SK-MEL-5 (cell line): ENCODE results near the gene MARK1. TPM values are rescaled to one million over a fixed set of nuclear protein-coding genes. Genes with fewer than 3 reads are reported as not detected.
"Not testable (repeated sequence)": the region's sequence is repeated elsewhere in the genome, so short reads cannot be mapped to it uniquely, and the experiment has no call there.

ENCODE experiments used
- DNase-seq: peaks from one replicate; pipeline ENCODE4 v3.0.0-alpha.2; 2016; ENCODE audit warnings: low read depth, low spot score
- in situ Hi-C: cut with HindIII; loops from 2 replicates; pipeline ENCODE4 v1.10.0; 2016; ENCODE audit warnings: low sequenced_read_pairs, high pct_unique_total_duplicates, low pct_unique_long_range_greater_than_20kb
- total RNA-seq: library from RNA; depleted of rRNA; stranded (reverse); fragments of >200 nt; shearing (Covaris generic); gene quantifications from 2 replicates; pipeline ENCODE4 v1.2.3, GENCODE V29; 2014

MARK1 gene
- total RNA-seq, 1 experiment from 2014 or later = 1.9 TPM

DNA sequence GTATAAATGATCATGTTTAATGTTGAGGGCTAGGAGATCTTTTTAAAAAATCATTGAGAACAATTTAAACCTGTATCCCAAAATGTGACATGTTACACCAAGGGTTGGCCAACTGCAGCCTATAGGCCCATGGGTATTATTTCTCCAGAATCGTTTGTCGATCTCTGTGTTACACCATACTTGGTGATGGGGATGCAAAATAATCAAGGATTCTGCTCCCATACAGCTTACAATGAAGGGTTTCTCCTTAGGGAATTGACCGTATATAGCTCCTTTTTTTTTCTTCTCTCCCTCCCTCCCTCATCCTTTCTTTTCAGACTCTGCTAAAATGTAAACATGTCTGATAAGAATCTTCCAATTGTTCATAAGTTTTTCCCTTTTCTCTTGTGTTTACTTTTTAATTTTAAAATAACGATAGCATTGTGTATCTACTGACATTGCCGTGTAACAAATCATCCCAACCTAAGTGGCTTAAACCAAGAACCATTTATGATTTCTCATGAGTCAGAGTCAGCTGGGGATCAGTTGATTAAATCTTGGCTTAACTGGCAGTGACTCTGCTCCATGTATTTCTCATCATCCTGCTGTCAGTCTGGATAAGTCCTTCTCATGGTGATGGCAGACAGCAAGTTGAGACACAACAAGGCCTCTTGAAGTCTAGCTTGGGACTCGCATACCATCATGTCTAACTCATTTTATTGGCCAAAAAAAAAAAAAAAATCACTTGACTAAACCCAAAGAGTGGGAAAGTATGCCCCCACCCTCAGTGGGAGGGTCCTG, 48.0 kb downstream of the MARK1 start:
- in situ Hi-C loops = loop anchor here (25.0 kb wide), 1 partner anchor 161 kb away; the partner anchor contains the start of gene MTARC2
- no peak for DNase-seq

DNA sequence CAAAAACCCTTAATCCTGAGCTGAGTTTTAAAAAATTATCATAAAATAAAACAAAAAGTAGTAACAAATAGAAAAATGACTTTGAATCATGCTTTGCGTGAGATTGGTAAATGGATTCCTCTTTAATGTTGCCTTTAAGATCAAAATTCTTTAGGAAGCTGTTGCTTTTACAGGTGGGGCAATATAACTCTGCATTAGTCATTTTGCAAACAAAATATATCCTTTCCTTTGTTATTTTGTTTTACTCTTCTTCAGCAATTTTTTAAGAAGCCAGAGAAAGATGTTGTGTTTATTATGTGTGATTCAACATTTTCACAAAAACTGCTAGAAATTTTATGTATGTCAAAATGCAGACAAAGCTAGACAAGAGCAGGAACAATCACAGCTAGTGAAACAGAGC, 50.0 kb downstream of the MARK1 start:
- no peak for DNase-seq
- in situ Hi-C loops = loop anchor here (25.0 kb wide), 1 partner anchor 159 kb away; the partner anchor contains the start of gene MTARC2

DNA sequence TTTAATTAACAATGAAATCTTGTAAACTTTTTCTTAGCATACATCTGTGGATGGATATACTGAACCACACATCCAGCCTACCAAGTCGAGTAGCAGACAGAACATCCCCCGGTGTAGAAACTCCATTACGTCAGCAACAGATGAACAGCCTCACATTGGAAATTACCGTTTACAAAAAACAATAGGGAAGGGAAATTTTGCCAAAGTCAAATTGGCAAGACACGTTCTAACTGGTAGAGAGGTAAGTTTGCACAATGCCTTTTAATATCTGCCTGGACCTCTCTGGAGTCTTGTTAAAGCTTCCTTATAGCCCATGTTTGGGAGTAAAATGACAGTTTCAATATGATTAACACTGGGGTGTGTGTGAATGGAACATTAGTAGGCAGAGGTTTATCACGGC, 51.4 kb downstream of the MARK1 start:
- in situ Hi-C loops = loop anchor here (25.0 kb wide), 1 partner anchor 158 kb away; the partner anchor contains the start of gene MTARC2

DNA sequence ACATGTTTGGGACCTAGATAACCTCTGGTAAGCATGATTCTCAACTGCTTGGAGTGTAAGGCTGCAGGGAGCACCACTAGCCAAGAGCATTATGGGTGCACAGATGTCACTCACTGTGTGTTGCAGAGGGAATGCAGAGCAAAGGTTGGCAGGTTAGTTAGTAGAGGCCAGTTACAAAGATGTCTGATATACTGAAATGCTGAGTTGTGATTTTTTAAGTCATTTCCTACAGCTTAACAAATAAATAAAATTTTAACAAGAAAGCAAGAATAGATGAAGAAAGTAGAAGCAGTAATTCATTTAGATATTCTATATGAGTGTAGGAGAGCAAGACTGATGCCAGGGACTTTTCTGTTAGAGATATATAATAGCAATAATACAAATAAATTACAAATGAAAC, 64.8 kb downstream of the MARK1 start:
- in situ Hi-C loops = loop anchor here (25.0 kb wide), 1 partner anchor 145 kb away; the partner anchor contains the start of gene MTARC2
- no peak for DNase-seq

More for the DNA sequence above, 51.4 kb downstream of the MARK1 start:
- DNase-seq = no peak

DNA sequence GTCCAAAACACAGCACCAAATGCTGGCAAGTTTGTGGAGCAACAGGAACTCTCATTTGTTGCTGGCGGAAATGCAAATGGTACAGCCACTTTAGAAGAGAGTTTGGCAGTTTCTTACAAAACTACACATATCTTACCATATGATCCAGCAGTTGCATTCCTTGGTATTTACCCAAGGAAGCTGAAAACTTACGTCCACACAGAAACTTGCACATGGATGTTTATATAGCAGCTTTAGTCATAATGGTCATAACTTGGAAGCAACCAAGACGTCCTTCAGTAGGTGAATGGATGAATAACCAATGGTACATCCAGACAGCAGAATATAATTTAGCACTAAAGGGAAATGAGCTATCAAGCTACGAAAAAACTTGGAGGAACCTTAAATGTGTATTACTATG, 66.4 kb downstream of the MARK1 start:
- DNase-seq = no peak
- in situ Hi-C loops = loop anchor here (25.0 kb wide), 1 partner anchor 143 kb away; the partner anchor contains the start of gene MTARC2

DNA sequence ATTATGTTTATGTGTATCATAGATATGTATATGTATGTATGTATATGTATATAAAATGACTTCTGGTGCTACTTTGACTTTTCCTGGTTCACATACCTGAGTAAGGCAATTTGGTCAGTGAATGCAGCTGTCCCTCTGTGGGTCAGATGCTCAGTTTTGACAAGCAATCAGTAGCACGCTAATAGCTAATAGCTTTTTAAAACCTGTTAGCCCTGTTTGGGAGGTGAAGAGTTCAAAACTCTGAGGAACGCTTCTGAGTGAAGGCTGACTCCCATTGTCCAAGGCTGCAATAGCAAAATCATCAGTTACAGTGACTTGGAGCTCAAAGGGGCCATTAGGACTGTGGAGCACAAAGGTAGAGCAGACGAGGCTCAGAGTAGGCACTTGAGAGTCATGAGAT, 67.2 kb downstream of the MARK1 start:
- DNase-seq = no peak
- in situ Hi-C loops = loop anchor here (25.0 kb wide), 1 partner anchor 142 kb away; the partner anchor contains the start of gene MTARC2

DNA sequence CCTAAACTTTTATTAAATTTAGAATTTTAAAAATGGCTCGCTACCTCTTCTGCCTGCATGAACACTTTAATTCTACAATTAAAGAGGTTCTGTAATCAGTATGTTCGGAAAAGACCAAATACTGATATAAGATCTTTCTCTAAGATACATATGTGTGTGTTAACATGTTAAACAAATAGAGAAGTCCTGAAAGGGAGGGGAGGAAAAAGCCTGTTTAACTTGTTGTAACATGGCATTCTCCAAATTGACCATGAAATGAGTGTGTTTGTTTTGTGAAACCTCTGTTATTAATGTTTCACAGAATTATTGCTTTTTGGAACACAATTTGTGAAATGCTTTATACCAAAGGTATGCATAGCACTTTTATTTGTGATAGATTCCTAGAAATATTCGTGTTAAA, 77.0 kb downstream of the MARK1 start:
- in situ Hi-C loops = no loop called here
- DNase-seq = no peak

DNA sequence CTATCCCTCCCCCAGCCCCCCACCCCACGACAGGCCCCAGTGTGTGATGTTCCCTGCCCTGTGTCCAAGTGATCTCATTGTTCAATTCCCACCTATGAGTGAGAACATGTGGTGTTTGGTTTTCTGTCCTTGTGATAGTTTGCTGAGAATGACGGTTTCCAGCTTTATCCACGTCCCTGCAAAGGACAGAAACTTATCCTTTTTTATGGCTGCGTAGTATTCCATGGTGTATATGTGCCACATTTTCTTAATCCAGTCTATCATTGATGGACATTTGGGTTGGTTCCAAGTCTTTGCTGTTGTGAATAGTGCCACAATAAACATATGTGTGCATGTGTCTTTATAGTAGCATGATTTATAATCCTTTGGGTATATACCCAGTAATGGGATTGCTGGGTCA, 77.7 kb downstream of the MARK1 start:
- in situ Hi-C loops, DNase-seq: not testable (repeated sequence)

DNA sequence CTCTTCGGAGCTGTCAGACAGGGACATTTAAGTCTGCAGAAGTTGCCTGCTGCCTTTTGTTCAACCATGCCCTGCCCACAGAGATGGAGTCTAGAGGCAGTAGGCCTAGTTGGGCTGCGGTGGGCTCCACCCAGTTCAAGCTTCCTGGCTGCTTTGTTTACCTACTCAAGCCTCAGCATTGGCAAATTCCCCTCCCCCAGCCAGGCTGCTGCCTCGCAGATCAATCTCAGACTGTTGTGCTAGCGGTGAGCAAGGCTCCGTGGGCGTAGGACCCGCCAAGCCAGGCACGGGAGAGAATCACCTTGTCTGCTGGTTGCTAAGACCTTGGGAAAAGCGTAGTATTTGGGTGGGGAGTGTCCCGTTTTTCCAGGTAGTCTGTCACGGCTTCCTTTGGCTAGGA, 83.2 kb downstream of the MARK1 start:
- in situ Hi-C loops, DNase-seq: not testable (repeated sequence)

DNA sequence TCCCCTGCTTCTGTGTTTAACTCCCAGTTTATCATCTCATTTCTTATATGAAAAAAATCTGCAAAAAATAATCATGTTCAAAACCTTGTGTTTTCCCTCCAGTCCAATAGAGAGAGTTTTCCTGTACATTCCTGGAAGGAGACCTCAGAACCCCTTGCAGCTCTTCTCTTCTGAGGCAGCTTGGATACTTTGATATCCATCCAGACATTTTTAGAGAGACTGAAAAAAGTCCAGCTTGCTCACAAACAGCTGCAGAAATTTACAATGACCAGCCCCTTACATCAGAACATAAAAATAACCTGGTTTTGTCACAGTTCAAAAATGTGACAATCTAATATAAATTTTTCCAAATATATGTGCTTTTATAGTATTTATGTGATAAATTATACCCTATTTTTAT, 88.9 kb downstream of the MARK1 start:
- DNase-seq = no peak
- in situ Hi-C loops = no loop called here

DNA sequence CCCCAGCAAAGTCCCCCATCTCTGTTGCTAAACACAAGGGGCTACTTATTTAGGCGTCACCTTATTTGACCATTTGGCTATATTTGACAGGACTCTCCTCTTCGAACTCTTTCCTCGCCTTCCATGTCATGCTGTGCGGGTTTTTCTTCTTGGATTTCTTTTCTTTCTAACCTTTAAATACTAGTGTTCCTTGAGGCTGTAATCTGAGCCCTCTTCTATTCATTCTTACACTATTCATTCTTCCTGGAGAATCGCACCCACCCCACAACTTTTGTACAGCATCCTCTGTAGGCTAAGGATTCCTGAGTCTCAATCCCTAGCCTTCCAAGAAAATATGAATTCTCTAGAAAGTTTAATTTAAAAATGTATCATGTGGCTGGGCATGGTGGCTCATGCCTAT, 100.5 kb downstream of the MARK1 start:
- in situ Hi-C loops = no loop called here

DNA sequence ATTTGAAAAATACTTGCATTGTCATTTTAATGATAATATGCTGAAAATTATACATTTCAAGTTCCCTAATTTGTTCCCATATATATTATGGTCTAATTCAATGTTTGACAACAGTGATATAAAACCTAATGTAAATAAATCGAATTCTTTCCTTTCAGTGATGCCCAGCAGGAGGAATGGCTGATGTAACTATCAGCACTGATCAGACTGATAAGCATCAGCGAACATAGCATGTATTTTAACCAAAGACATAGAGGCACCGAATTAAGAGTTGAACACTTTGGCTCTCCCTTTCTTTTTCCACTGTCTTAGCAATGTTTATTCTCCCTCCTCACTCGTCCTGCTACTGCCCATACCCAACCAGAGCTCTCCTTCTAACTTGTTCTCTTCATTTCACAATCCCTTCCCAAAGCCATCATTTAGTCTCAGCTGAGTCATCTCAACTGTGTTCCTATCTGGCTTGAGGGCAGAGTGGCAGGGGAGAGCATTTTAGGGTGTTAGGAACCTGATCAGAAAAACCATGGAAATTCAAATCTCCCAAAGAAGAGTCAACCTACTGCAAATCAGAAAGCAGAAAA, 103.4 kb downstream of the MARK1 start:
- no peak for DNase-seq
- in situ Hi-C loops = no loop called here

More for the DNA sequence above, 100.5 kb downstream of the MARK1 start:
- DNase-seq = no peak

DNA sequence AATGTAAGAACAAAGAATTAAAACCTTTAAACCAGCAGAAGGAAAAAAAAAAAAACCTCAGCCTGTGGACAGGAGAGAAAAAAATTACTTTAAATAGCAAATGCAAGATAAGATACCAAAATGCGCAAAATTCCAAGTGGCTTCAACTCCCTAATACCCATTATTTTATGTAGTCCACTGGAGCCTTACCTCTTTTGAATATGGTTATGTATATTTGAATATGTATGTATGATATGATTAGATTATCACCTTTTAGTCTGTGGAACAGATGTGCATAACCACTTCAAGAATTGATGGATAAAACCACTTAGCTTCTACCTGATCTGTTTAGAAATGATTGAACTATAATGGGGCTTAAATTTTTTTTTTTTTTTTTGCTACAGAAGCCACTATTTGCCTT, 109.8 kb downstream of the MARK1 start:
- DNase-seq = no peak
- in situ Hi-C loops = no loop called here

DNA sequence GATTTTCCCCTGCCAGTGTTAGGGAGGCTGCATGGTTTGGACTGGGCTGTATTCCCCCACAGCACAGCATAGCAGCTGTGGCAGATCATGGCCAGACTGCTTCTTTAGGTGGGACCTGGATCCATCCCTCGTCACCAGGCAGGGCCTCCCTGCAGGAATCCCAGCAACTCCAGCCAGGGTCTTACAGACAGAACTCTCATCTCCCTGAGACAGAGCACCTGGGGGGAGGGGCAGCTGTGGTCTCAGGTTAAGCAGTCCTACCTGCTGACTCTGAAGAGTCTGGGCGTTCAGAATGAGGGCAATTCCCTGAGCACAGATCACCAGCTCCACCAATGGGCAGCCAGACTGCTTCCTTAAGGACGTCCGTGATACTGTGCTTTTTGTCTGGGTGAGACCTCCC, 114.3 kb downstream of the MARK1 start:
- DNase-seq = no peak
- in situ Hi-C loops = no loop called here

DNA sequence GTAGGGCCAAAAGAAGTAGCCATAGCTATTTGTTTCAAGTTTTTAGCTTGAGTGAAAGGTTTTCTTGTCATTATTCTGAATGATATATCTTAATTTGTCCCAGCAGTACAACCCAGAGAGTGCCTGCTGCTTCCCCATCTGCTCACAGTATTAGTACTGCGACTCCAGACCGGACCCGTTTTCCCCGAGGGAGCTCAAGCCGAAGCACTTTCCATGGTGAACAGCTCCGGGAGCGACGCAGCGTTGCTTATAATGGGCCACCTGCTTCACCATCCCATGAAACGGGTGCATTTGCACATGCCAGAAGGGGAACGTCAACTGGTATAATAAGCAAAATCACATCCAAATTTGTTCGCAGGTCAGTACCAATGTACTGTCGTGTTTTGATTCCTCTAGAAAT, 125.1 kb downstream of the MARK1 start:
- in situ Hi-C loops = no loop called here
- DNase-seq = no peak

DNA sequence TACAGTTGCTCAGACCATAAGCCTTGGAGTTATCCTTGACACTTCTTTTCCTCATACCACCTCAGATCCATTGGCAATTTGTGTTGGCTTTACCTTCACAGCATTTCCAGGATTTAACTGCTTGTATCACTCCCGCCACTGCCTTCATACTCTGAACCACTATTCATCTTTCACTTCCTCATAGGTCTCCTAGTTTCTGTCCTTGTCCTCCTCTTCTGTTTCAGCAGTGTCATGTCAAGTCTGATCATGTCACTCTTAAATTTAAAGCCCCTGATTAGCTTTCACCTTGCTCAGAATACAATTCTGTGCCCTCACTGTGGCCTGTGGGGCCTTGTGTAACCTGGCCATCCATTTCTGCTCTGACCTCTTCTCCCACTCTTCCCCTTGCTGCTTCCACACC, 127.6 kb downstream of the MARK1 start:
- in situ Hi-C loops = no loop called here
- no peak for DNase-seq

DNA sequence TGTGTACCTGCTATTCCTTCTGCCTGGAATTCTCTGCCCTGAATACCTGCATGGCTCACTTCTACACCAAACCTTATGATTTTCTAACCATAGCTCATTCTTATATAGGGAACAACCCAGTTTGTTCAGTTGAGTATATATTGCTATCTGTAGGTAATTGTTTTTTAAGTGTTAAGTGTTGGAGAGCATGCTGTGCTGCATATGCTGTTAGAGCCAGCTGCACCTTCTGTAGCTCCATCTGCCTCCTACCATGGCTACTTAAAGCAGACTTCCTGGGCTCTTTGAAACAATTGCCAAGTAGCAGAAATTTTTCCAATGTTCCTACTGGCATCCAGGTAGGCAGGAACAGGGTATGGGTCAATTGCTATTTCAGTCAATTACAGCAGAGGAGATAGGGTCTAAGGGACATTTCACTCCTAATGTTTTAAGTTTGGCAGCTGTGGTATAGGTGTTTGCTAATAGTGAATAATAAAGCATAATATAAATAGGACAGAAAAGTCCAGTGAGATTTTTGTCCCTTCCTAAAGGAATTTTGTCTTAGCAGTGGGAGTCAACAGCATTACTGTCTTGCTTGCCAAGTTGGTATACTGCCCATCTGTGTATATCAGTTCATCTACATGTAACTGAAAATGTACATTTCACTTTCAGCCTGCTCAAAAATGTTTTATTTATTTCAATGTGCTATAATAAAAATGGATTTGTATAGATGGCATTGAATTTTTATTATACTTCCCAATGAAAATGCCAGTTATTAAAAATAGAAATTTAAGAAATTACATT, 128.2 kb downstream of the MARK1 start:
- in situ Hi-C loops = no loop called here
- no peak for DNase-seq

DNA sequence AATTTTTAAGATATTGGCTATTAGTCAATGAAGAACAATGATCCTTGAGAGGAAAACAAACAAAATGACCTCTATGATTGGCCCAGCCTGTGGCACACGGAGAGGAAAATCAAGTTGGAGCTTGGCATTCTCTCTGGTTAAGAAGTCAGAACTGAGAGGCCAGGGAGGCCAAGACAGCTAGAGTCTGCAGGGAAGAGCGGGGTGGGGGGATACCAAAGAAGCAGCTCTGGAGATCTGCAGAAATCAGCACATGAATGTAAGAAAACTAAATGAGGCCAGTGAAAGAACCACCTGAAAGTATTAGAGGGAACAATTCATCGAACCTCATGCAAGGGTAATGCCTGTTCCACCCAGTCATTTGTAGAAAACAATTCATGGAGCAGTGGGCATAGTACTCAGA, 138.4 kb downstream of the MARK1 start:
- DNase-seq = no peak
- in situ Hi-C loops = no loop called here
